ENCODE results near the gene NKX2-2.

Gene NKX2-2

DNA sequence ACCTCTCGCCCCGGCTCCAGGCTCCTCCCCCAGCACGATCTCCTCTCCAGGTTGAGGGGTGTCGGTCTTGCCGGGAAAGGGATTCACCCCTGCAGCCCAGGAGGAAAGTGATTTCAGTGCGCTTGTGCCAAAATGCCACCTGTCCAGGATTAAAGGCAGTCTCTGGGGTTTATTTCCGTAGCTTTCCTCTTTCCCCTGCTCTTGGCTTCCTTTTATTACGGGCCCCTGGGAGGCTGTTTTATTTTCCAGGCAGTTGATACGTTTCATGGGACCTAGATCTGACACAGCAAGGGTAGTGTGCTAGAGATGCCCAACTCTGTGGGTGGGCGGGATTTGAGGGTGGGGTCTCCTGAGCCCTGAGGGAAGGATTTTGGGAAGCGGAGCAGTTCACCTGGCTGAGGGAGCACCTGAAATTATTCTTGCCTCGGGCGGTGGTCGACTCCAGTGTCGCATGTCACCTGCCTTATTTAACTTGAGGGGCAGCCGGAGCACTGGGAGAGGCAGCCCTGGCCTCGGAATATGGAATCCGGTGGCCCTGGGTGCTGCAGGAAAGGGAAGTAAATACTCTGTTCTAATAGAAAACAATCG is 9.5 kb upstream of the NKX2-2 start:
- DNase-seq = peak in 2 of 42 donors; percentile 26 to 43
- intact Hi-C loops (cut with DNase I) = loop anchor here (5.0 kb wide), 1 partner anchor 94 kb away; no protein-coding TSS in a partner anchor

DNA sequence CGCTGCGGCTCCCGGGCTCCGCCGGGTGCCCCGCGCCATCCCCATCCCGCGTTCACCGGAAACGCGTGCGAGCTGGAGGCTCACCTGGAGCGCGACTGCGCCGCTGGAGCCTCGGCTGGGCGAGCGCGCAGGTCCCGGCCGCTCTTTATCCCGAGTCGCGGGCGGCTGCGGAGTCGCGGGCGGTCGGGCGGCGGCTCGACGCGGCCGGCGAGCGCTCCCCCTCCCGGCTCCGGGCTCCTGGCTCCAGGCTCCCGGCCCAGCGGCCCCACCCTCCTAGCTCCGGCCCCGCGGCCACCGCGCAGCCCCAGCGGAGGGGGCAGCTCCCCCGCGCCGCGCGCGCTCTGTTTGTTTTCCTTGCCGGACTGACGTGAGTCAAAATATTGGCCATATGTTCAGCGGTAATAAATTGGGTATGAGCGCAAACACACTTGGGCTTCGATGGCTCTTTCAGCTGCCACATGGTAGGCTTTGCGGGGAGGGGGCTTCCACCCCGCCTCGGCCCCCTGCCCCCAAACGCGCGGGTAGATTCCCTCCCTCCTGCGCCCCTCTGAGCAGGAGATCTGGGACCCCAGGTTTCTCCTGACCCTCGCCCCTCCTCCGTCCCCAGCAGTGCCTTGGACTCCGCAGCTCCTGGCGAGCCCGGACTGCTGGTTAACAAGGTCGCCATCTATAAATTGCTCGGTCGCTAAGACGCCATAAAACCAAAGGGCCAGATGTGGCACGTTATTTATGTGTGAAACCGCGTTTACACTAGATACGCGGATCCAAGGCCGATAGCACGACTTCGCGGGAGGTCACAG is 8.8 kb upstream of the NKX2-2 start:
- peak in 35 of 42 donors; percentile 55 to 90 (median 79) for DNase-seq
- intact Hi-C loops (cut with DNase I) = loop anchor here (5.0 kb wide), 1 partner anchor 95 kb away; no protein-coding TSS in a partner anchor

DNA sequence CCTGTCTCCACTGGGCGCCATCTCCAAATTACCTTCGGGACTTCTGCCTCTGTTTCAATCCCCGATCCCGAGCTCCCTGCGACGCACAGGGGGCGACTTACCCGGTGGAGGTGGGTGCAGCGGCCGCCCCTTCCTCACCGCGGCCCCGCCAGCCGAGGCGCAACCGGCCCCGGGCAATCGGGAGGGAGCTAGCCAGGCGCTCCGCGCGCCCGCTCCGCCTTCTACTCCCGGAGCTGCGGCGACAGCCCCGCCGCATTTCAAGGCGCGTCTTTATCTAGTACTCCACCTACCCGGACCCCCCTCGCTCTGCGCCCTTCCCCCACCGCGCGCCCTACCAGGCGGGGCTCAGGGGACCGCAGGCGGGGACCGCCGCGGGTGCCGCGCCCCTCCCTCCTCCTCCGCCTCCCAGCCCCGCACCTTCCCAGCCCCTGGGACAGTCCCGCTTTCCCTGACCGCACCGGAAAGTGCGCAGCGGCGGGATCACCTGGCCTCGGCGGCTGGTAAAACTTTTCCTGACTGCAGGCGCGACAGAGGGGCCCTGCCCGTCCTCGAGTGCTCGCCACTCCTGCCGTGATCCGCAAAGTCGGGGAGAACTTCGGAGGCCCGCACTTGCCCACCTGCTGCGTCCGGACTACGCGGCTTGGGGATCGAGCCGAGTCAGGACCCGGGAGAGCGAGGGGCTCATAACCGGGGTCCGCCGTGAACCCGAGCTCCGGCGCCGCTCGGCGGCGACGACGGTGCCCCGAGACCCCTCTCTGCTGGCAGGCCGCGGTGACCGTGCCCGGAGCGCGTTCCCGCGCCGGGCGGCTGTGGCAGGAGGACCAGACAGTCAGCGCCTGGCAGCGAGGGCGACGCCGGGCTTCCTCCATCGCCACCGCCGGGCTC is 8.0 kb upstream of the NKX2-2 start:
- peak in 20 of 42 donors; percentile 21 to 64 (median 50) for DNase-seq
- intact Hi-C loops (cut with DNase I) = loop anchor here (5.0 kb wide), 1 partner anchor 95 kb away; no protein-coding TSS in a partner anchor

DNA sequence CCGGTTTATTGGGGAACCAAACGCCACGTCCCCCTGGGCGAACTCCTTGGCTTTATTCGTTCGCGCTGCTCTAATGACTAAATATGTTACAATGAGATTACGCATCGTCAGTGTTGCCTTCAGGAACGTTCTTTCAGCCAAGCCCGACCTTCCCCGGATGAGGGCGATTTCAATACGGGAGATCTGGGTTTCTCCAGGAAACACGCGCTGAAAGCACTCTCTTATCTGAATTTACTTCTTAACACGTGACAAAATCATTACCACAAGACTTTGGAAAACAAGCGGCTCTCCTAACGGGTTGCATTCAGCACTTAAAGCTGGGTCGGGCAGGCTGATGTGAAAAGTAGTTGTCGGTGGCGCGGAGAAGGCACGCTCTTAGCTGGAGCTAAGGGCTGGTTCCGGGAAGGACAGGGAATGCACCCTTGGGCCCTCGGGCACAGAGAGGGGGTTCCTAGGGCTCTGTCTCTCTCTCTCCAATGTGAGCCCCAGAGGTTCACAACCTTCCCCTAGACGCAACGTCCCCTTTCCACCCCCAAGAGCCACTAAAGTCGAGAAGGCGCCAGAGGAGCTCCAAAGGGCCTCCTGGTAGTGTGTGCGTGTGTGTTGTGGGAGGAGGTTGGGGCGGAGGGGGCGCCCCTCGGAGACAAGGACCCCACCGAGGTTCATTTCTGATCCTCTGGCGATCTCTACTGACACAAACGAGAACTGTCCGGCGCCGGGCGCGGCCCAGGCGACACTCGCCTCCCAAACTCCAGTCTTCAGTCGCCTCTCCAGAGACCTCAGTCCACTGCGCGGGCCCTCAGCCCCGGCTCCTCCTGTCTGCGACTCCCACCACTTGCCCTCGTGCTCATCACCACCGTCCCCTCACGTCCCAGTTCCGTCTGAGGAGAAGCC is 7.1 kb upstream of the NKX2-2 start:
- intact Hi-C loops (cut with DNase I) = loop anchor here (5.0 kb wide), 1 partner anchor 96 kb away; no protein-coding TSS in a partner anchor
- peak in 34 of 42 donors; percentile 51 to 87 (median 74) for DNase-seq

DNA sequence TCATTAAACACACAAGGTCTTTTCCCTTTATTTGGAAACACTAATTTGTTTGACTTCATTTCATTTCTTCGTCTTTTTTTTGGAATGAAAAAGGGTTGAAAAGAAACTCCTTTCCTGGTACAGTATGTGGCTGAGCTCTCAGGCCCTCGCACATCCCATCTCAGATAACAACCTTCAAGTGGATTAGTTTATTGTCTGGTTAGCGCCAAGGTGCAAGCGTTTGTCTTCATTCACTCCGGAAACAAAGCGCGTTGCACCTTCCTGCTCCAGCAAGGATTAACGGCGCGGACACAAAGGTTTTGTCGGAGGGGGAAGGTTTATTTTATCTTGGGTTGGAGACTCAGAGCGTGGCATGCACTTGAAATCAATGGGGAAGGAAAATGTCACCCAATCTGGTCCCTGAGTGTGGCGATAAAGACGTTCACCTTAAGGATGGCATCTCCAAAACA is 5.3 kb upstream of the NKX2-2 start:
- intact Hi-C loops (cut with DNase I) = loop anchor here (5.0 kb wide), 1 partner anchor 88 kb away; no protein-coding TSS in a partner anchor
- no peak for DNase-seq

DNA sequence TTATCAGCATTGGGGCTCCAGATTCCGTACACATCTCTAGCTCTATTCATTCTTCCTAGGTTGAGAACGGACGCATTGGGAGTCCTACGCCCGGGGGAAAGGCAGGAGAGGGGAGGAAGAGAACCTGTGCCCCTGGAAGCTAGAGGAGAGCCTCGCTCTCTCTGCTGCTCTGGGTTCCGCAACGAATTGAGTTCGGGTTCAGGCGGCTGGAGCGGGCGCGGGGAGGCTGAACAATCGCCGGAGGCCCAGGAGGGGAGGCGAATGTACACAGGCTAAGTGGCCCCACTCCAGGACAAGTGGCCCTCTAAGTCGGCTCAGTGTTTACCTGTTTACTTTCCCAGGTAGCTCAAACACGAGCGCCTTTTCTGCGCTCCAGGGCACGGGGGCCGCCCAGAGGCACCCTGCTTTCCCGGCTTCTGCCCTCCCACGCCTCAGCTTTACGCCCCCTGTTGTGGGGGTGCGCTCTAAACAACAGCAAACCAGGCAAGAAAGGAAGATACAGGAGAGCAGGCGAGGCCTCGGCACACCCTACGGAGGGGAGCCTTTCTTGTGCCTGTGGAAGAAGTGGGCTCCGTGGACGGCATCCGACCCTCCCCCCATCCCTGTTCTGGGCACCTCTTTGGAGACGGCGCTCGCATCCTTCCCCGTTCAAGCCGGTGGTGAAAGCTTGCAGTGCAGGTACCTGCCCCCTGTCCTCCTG is 4.6 kb upstream of the NKX2-2 start:
- intact Hi-C loops (cut with DNase I) = loop anchor here (5.0 kb wide), 1 partner anchor 89 kb away; no protein-coding TSS in a partner anchor
- DNase-seq = peak in 1 of 42 donors; percentile 42

DNA sequence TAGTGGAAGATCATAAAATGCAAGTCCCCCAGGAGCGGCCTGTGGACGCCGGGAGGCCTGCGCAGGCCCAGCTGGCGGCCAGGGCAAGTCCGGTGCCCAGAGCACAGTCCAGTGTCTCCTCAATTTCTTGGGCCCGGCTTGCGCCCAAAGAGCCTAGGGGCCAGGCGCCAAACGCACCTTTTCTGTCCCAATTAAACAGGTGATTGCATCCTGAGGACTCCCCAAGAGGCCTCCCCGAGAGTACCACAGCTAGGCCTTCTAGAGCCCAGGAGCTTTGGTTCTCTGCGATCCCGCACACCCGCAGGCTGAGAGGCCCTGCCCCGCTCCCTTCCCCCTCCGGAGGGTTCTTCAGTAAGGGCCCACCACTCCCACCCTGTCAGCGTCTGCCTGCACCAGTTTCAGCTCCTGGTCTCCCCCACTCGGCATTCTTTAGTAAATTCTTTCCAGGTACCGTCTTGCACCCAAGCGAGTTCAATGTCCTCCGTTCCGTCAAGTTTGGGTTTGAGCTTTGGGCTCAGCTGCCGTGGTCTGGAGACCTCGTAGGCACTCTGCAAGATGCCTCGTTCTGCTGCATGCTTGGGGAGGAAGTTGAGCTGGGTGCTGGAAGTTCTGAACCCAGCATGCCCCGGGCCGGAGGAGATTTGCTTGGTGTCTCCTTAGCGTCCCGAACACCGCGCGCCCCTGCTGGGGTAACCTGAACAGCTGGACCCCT is 3.9 kb upstream of the NKX2-2 start:
- intact Hi-C loops (cut with DNase I) = loop anchor here (5.0 kb wide), 1 partner anchor 90 kb away; no protein-coding TSS in a partner anchor

DNA sequence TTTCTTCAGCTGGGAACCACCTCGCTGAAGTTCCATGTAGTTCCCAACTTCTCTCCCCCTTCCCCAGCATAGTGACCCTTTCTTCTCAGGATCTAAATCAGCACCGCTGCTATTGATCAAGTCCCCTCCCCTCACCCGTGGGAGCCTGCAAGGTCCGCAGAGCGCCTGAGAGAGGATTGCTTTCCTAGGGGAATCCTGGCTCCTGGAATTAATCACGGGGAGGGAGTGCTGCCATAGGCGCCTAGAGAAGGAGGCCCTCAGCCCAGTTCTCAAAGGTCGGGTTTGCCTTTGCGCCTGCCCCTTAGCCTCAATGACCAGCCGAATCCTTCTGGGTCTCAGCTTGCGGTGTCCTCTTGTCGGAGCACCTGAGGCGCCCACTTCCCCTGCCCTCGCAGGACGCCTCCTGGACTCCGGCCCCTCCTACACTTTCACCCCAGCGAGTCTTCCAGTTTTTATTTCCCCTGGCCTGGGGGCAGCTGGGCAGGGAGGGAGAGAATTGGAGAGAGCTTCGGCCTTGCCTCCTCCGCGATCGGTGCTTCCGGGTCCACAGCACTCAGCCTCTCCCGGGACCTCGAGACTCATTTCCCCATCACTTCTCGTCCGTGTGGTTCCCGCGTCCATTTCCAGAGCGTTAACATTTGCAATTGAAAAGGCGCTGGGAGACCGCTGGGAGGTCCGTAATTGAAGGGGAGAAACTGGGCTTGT is 3.1 kb upstream of the NKX2-2 start:
- peak in 1 of 42 donors; percentile 46 for DNase-seq

More for the DNA sequence above, 3.9 kb upstream of the NKX2-2 start:
- DNase-seq = peak in 1 of 42 donors; percentile 44

DNA sequence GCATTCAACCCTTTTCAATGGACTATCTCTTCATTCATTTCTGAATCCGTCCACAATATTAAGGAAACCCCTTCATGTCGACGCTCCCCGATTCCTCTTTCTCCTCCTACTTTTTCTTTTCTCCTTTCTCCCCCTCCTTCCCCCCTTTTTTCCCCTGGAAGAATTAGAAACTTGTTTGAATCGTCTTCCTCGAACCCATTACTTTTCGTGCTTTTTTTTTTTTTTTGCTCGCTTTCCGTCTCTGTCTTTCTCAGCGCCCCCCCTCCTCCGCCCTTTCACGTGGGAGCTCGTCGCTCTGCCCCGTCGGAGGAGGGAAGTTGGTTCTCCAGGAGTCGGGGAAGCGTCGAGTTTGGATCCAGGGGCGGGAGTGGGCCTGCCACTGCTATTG is 2.3 kb upstream of the NKX2-2 start:
- DNase-seq = peak in 2 of 42 donors; percentile 30 to 55
- intact Hi-C loops (cut with DNase I) = loop anchor here (5.0 kb wide), 1 partner anchor 91 kb away; no protein-coding TSS in a partner anchor

More for the DNA sequence above, 3.1 kb upstream of the NKX2-2 start:
- intact Hi-C loops (cut with DNase I) = loop anchor here (5.0 kb wide), 1 partner anchor 90 kb away; no protein-coding TSS in a partner anchor

DNA sequence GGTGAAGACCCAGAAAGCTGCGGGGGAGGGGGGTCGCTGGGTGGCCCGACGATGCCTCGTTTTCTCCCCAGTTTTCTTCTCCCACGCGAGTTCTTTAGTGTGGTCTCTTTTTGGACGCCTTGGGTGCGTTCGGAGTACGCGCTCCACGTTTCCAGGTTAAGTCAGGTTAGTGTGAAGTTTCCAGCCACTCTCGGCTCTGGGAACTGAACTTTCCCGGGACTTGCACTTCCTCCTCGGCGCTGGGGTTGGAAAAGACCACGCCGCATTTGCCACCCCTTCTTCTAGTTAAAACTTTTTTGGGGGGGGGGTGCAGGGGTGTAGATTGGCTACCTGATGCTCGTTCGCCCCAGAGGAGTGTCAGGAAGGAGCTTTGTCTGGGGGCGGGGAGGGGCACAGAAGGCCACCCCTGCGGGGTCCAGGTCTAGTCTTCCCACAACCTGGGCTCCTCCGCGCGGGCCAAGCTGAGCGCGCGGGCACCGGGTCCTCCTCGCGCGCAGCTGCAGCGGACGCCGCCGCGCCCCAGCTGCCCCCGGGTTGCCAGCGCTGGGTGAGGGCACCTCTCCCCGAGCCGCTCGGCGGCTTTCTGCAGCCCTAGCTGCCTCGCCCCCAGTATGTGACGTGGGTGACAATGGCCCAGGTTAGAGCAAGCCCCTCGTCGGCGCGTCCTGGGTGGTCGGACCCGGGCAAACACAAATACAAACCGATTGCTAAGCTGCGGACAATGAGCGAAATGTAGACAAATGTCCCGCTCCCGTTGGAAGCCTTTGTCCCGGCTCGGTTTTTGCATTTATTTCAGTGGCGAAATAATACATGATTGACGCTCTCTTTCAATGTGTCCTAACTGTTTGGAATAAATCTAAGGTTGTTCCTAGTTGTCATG is 1.7 kb upstream of the NKX2-2 start:
- DNase-seq = peak in 18 of 42 donors; percentile 27 to 66 (median 38)
- intact Hi-C loops (cut with DNase I) = loop anchor here (5.0 kb wide), 1 partner anchor 92 kb away; no protein-coding TSS in a partner anchor

DNA sequence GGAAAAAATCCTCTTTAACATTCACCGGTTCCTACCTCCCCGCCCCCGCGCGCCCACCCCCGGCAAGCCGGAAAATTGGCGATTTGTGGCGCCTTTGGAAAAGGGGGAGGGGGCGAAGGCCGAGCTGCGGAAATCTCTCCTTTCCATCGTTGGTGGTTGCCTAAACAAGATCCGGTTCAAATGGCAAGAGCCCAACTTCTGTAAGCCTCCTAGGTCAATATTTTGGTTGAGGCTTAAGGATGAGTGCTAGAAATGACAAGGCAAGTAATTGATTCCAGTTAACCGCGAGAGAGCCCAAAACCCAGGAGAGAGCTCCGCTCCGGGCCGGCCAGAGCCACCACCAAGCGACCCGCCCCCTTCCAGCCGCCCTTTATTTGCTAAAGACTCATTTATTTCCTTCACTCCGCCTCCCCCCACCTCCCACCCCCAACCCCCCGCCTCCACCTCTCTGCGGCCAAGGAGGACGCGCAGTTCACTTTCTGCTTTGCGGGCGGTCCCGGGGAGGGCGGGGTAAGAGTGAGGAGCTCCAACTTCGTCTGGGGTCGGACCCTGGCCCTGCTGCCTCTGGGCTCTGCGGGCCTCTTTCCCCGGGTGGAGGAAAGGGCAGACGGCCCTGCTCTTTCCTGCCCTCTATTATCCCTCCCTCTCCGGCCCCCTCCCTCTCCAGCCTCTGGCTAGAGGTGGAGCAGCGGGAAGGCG is 838 bp upstream of the NKX2-2 start:
- intact Hi-C loops (cut with DNase I) = loop anchor here (5.0 kb wide), 1 partner anchor 93 kb away; no protein-coding TSS in a partner anchor
- peak in 20 of 42 donors; percentile 22 to 78 (median 52) for DNase-seq

DNA sequence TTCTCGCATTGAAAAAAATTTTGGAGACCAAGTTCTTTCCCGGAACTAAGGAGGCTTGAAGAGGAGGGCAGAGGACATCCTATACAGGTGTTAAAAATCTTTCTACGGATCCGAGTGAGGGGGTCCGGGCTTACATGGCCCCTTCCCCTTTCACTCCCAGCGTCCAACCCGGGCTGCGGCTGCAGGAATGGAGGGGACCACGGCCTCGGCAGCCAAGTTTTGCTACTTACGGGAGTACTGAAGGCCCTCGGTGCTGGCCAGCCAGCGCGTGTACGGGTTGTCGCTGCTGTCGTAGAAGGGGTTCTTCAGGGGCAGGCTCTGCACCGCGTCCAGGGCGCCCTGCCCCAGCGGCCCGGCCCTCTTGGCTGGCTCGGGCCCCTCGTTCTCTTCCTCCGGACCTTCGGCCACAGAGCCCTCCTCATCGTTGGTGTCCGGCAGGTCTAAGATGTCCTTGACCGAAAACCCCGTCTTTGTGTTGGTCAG is 642 bp downstream of the NKX2-2 start:
- intact Hi-C loops (cut with DNase I) = no loop called here
- peak in 14 of 42 donors; percentile 13 to 72 (median 38) for DNase-seq

DNA sequence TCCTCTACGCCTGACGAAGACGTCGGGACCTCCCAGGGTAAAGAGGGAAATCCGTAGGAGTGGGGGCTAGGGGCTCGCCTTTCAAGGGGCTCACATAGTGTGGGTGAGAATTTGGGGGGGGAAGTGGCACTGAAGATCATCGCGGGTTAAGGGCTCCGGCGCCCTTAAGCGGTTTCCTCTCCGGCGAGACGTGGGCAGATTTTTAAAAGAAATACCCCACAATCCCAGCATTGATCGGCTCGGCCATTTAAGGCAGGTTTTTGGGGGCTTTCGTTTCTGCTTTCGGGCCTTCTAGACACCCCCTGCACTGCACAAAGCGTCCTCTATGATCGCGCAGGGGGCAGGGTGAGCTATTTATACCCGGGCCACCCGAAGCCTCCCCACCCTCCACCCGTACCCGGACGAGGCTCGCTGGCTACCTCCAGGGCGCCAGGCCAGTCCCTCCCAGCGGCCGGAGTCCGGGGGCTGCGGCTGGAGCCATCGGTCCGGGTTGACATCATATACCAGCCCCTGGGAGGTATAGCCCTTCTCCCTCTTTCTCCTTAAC is 1.2 kb downstream of the NKX2-2 start:
- DNase-seq = peak in 30 of 42 donors; percentile 44 to 85 (median 68)
- intact Hi-C loops (cut with DNase I) = no loop called here

Data from head of caudate nucleus (tissue), 42 donors.